Astrocyte of the cerebellum (primary cell): ENCODE results near the gene ALPP.
"Not testable (repeated sequence)": the region's sequence is repeated elsewhere in the genome, so short reads cannot be mapped to it uniquely, and the experiment has no call there.

Experiments
- DNase-seq: peaks from one replicate; pipeline ENCODE4 v3.0.0-alpha.2; 2011; ENCODE audit warnings: low read depth
- H3K4me3 ChIP-seq: 2 replicates; pipeline ENCODE4 v1.5.1; 2011; ENCODE audit warnings: mild to moderate bottlenecking, low read depth, low read length, moderate library complexity
- CTCF ChIP-seq: IDR thresholded peaks from 2 replicates; pipeline ENCODE4 v1.5.1; 2012; ENCODE audit warnings: low read length, low read depth, moderate library complexity, mild to moderate bottlenecking; ENCODE audit errors: missing control alignments
- in situ Hi-C: cut with HindIII; loops from 2 replicates; pipeline ENCODE4 v1.10.0; 2017; ENCODE audit warnings: low sequenced_read_pairs

ALPP gene

GRCh38 chr2:232367016-232367415 is 11.5 kb upstream of the ALPP start:
- no peak for TF ChIP-seq CTCF
- in situ Hi-C loops, result no loop called here
- H3K4me3 ChIP-seq, result no peak overlapping the region
- no peak for DNase-seq

DNA sequence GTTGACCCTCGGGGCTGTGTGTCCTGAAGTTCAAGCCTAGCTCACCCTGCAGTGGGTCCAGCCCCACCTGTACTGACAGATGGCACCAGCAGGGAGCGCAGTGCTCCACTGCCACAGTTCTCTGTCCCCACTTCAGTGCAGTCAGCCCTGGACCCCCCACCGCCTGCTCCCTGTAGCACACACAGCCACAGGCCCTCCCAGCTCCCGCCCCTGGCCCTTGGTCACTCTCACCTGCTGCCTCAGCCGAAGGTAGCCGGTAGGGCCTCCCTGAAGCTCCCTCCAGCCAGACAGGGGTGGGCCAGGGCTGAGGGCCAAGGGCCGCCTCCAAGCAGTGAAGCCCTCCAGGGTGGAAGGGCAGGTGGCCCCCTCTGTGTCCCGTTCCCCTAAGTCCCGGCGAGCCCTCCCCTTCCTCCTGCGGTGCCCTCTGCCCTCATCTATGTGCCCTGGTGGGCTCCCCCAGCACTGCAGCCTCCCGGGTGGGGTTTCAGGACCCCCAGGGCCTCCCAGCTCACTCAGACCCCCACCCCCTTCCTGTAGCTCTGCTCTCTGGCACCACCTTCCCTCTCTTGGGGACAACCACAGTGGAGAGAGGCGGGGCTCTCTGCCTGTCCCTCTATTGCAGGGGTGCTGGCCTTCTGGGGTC is 10.8 kb upstream of the ALPP start:
- no peak for TF ChIP-seq CTCF
- no peak overlapping the region for H3K4me3 ChIP-seq
- in situ Hi-C loops, result no loop called here
- DNase-seq, result no peak

DNA sequence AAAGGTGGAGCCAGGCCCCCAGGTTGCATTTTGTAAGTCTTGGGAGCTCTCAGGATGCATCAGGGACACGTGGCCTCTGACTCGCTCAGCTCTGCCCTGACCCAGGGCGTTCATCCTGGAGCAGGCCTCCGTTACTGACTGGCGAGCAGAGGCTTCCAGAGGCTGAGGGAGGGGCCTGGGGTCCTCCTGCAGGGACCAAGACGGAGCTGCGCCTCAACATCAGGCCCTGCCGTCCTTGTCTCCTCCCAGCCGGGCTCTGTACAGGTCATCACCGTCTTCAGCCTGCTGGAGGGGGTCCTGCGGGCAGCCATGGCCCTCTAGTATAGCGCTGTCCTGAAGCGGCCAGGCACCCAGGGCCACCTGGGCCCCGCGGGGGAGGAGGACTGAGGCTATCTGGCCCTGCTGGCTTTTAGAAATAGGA is 10.2 kb upstream of the ALPP start:
- no peak overlapping the region for H3K4me3 ChIP-seq
- no peak for DNase-seq
- in situ Hi-C loops, result no loop called here
- TF ChIP-seq CTCF, result no peak

DNA sequence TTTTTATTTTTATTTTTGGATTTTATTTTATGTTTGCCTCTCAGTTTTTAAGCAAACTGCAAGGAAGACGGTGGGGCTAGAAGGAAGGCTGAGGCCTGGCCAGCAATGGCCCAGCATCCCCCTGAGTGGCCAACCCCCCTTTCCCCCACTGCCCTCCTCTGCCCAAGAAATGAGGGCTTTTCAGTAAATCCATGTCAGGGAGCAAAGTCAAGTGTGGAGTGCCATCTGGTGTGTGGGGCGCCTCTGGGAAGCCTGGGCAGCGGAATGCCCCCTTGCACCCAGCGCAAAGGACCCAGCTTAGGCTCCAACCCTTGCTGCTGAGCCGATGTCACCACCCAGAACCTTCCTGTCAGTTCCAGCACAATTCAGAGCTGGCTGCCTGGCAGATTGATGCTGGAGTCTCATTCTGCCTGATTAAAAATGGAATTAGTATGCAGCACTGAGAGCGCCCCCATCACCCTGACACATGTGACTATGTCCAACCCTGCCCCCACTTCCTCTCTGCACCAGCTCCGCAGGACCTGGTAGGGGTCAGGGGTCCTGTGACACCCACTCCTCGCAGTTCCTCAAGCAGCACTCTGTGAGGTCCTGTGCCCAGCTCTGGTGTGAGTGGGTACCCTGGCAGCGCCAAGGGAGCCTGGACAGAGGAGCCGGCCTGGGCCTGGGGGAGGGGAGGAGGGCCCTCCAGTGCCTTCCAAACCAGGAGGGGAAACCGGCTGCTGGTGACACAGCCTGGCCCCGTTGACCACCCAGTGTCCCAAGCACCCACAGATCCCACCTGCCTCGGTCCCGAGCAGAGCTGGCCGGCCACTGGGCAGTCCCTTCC is 9.2 kb upstream of the ALPP start:
- H3K4me3 ChIP-seq, result no peak overlapping the region
- no peak for DNase-seq
- in situ Hi-C loops, result no loop called here
- no peak for TF ChIP-seq CTCF

- H3K4me3 ChIP-seq, DNase-seq, in situ Hi-C loops: not testable (repeated sequence)
Observed at GRCh38 chr2:232370007-232370406, 8.5 kb upstream of the ALPP start.

- no peak for DNase-seq
- H3K4me3 ChIP-seq, result no peak overlapping the region
- TF ChIP-seq CTCF, result no peak
- in situ Hi-C loops, result no loop called here
Observed at GRCh38 chr2:232372231-232373208, 6.0 kb upstream of the ALPP start.
